Esophagus muscularis mucosa (tissue), 3 donors: ENCODE data around the gene SMOC1.

ENCODE experiments used
- CTCF ChIP-seq, 3 experiments: fragments of 200-600 bp in 2 of 3; fragments of 450-650 bp in 1 of 3; sonication (generic) in 2 of 3; IDR thresholded peaks; one replicate each; pipeline ENCODE4 v1.5.1; 2017 to 2019; ENCODE audit warnings: antibody characterized with exemption in 3 of 3, mild to moderate bottlenecking in 2 of 3, moderate library complexity in 1 of 3
- POLR2A ChIP-seq: fragments of 450-650 bp; IDR thresholded peaks from one replicate; pipeline ENCODE4 v1.6.1; 2017; ENCODE audit warnings: antibody characterized with exemption, moderate library complexity, mild to moderate bottlenecking, low read depth
- POLR2AphosphoS5 ChIP-seq, 2 donors: sonication (generic); formaldehyde crosslinking; IDR thresholded peaks; one replicate each; pipeline ENCODE4 v1.6.1; 2017; ENCODE audit warnings: antibody characterized with exemption in 2 of 2

GRCh38 chr14:70021548-70022220, 142.5 kb downstream of the SMOC1 start:
- TF ChIP-seq POLR2AphosphoS5 (IDR thresholded peaks at IDR 0.05), result no peak
- no peak for TF ChIP-seq CTCF (IDR thresholded peaks at IDR 0.05)
- TF ChIP-seq POLR2A, result no peak
